DMS153 treated with DMSO at 0.1 percent for 48 hours (cell line): ENCODE measurements around the gene ELMO1.

Source experiments
- DNase-seq: peaks from one replicate; lab custom pipeline; 2025; ENCODE audit not compliant: unreplicated experiment; lab: John Stamatoyannopoulos, UW

Gene ELMO1

DNA sequence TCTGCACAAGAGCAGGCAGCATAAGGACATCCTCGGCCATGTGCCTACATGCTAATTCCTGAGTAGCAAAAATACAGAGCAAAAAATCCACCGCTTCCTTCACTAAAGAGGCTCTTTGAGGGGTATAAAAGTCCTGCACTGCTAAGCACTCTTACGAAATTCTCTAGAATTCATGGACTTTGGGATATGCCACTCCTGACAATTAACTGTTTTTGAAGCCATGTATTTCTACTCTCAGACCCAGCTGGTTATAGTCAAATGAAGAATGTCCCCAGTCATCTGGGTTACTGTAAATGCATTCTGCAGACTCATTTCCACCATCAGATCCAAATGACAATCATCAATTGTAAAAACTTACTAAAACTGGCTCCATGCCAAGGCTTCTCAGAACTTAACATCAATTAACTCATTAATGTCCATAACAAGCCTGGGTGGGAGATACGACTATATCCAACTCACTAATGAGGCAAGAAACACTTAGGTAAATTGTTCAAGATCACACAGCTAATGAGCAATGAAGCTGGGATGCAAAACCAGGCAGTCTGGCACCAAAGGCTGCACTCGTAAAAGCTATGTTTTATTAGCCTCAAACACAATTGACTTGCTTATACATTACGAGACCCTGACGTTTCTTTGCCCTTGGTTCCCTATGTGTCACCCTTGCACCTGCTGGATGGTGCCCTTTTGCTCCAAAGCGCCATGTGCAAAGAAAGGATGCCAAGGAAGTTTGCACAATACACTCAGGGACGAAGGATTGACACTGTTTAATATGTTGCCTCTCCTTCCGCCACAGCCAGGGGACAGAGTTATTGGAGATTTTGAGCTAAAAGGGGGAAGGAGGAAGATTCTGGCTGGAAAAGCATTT is 250.4 kb downstream of the ELMO1 start:
- peak; percentile 64 for DNase-seq

DNA sequence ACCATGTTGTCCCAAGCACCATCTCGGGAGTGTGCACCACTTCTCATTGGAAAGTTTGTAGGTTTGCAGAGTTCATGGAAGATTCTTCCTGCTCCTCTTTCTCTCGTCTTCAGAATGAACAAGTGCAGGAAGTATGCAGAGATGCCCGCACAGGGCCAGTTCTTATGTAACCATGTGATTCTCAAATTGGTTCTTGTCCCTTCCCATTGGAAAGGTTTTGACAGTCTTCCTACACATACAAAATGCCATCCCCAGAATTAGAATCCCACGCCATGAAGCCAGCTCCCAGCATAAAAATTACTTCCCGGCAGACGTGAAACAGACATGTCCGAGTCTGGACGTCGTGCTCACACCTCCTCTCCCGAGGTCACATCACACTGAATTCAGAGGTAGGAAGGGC is 251.6 kb downstream of the ELMO1 start:
- no peak for DNase-seq

DNA sequence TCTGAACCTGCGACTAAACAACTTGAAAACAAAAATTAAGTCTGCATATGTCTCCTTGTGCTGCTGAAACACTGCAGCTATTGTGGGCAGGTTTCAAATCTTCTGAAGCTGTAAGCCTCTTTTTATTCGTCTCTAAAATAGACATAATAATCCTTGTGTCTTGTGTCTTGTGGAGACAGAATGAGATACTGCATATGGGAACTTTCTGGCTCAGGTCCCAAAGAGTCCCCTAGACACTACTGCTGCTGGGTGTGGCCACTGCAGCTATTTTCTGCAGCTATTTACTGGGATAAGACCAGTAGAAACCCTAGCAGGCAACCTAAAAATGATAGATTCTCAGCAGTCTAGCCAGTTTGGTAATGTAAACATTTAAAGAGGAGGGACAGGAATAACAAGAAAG is 252.0 kb downstream of the ELMO1 start:
- DNase-seq: no peak

DNA sequence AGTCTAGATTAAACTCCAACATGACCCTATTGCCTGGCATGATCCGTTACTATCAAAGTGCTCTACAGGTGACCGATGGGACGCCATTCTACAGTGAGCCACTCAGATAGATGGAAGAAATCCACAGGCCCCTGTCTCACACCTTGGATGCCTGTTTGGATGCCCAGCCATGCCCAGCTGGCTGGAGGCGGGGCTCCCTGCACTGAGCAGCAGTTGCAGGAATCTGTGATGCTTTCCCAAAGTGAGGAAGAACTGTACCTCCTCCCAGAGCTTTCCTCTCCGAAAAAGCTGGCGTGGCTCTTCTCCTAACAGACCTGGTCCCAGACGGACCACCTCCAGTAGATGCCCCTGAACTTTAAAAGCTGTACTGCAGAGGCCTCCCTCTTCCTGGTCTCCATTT is 253.3 kb downstream of the ELMO1 start:
- no peak for DNase-seq

DNA sequence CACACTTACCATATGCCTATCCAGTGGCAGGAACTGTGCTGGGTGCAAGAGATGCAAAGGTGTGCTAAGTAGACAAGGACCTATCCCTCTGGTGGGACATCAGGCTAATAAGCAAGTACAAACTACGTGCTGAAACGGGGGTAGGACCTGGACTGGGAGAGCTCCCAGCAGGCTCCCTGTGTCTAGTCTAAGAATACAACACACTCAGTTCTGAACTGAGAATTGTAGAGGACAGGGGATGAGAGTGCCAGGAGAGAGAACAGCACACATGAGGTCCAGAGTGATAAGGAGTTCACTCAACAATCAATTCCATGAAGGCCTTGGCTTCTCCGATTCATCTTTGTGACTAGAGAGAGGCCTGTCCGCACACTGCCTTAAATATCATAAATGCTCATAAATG is 253.7 kb downstream of the ELMO1 start:
- no peak for DNase-seq

DNA sequence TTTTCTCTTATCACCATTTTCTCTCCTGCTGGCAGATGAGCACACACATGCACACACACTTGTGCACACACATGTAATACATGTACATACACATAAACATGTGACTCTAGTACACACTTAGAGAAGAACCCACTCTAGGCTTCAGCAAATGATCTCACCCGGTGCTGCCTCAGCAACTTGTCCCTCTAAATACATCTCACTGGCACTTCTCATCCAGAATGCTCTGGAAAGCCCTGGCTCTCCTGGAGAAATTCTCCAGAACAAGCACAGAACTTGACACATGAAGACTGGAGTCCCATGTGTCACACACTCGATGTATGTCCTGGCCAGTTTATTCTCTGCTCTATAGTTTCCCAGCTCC is 254.9 kb downstream of the ELMO1 start:
- no peak for DNase-seq

DNA sequence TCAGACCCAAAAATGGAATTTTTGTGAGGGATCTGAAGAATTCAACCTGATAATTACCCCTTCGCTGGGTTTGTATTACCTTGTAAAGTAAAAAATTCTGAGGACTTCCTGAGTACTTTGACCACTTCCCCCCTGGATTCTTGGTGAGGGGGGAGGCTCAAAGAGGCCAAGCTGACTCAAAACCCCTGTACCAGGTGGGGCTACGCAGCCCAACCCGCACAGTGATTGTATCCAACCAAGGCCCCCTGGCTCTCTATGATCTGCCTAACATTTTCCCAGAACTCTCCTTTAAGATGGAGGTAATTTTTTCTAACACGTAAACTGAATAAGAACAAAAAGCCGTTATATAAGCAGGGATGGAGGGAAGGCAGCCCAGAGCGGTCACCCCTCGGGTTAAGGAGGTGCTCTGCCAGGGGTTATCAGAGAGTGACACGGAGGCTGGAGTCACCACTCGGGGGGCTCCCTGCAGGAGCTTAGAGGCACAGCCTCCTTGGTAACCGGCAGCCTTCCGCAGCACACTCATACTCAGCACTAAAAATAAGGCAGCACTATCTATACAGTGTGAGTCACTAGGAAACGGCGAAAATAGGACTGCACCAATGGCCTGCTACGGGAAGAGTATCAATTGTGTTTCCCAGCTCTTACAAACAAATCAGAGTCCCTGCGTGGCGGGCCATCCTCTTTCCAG is 255.4 kb downstream of the ELMO1 start:
- DNase-seq: no peak

DNA sequence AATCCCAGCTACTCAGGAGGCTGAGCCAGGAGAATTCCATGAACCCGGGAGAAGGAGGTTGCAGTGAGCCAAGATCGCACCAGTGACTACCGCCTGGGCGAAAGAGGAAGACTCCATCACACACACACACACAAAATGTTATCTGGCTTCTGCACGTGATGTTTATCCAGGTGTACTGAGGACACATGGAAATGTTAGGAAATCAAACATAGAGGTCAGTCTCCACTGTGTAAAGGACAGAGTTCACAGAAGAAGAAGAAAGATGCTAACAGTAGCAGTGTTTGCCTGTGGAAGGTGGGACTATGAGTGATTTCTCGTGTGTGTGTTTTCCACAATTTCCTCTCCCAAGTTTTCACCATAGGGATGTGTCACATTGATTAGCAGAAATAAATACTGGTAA is 256.9 kb downstream of the ELMO1 start:
- no peak for DNase-seq

DNA sequence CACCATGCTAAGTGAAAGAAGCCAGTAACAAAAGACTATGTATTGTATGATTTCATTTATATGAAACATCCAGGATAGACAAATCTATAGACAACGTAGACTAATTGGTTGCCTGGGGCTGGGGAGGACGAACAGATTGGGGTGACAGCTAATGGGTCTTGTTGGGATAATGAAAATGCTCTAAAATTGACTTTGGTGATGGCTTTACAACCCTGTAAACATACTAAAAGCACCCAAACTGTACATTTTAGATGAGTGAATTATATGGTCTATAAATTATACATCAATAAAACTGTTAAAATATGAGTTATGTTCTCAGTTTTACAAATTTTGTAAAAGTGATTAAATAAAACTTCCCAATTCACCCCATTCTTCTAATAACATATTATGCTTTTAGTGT is 261.5 kb downstream of the ELMO1 start:
- DNase-seq: no peak

DNA sequence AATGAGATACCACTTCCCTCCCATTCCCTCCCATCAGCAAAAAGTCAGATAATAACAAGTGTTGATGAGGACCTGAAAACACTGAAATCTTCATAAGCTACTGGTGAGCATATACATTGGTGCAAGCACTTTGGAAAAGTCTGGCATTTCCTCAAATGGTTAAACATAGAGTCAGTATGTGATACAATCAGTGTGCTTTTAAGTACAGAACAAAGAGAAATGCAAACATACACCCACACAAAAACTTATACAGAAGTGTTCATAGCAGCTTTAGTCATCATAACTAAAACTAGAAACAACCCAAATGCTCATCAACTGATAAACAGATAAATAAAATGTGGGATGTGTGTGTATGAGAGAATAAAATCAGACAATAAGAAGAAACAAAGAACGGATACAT is 261.9 kb downstream of the ELMO1 start:
- DNase-seq: no peak

DNA sequence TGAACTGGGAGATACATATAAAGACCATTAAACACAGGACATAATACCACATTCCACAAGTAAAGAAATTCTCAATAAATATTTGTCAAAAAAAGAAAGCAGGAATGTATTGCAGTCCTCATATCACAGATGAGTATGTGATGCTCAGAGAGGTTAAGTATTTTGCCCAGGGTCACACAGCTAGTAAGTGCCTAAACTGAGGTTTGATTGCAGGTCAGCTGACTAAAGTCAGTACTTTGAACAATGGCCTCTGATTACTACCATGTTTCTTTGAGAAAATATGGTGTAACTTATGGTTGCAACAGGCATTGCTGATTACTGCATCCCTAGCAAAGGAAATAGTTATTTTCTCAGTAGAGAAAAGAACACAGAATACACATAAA is 267.1 kb downstream of the ELMO1 start:
- no peak for DNase-seq

DNA sequence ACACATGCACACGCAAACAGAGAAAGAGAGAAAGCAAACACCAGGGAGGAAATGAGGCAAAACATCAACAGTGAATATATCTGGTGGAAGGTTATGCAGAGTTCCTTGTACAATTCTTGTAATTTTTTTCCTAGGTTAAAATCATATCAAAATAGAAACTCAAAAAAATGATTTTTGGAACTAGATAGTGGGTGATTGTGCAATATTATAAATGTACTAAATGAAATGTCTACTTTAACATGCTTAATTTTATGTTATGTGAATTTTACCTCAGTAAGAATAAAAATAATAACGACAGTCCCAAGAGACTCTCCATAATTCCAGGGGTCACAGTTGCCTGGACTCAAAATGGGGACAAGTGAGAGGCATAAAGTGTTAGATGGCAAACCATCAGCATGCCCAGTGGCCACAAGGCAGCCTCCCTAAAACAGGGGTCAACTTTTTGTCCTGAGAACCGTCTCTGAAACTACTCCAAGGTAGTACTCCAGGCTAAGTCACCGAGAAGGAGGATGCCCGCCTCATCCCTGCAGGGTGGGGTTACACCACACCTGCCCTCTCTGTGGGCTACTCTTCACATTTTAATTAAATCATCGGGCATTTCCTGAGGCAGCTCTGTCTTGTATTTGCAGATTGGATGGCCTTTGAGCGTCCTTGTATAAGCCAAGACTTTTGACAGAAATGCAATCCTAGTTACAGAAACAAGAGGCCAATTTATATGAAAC is 267.7 kb downstream of the ELMO1 start:
- DNase-seq: no peak

DNA sequence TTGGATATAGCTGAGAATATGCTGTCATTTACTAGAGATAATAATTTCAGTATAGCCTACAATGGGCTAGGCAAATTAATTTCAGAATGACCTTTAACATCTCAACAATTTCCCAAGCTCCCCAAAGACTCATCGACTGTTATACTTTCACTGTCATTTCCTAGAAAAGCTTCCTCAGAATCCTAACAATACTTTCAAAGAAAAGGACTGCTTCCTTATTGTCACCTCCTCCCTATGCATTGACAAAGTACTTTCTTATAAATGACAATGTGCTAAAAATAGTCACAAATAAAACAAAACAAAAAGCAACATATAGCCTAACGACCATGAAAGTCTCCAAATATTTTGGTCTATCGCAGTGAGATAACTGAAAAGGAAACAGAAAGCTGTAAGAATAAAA is 272.6 kb downstream of the ELMO1 start:
- no peak for DNase-seq

DNA sequence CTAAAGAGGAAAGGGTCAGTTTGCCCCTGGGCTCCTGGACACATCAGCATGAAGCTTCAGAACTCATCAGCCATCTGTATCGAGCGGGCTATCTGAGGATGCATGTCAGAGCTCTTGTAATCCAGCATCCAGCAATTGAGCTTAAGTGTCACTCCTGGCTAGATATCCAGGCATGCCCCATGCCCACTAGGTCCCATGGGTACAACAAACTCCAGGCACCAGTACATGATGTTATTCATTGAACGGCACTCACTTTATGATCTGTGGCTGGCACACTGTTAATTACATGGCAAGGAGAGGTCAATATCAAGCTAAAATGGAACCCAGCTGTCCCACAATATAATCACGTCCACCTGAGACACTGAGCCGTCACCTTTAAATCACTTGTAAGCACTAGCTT is 274.2 kb downstream of the ELMO1 start:
- peak; percentile 75 for DNase-seq

DNA sequence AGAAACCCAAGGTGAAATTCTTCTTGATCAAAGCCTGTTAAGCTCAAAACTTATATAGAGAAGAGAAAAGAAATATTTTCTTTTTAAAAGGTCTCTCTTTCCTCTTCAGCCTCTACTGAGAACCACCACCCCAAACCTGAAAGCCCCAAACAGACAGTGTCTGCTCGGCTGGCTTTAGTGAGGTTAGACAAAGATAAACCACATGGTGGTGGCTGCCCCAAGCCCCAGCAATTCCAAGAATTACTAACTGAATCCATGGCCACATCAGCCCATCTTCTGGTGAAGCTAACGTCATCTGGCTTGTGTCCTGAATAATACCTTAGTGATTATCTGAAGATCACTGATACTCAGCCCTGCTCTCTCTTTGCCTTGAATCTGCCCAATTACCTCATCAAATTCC is 275.0 kb downstream of the ELMO1 start:
- DNase-seq: no peak

DNA sequence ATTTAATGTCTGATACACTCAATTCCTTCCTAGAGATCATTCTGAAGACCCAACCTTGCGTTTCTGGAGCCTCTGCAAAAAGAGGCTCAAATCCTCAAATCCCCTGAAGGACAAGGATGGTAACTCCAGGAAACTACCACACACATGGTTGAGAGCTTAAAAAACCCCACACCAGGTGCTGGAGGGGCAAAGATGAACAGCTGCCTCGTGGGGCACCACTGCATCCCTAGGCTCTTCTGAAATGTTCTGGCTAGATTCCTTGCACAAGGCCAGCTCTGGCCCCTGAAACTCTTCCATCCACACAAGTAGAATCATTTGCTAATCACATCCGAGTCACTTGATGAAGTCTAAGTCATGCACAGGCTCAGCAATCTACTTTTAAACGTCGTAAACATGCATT is 286.6 kb downstream of the ELMO1 start:
- DNase-seq: no peak

DNA sequence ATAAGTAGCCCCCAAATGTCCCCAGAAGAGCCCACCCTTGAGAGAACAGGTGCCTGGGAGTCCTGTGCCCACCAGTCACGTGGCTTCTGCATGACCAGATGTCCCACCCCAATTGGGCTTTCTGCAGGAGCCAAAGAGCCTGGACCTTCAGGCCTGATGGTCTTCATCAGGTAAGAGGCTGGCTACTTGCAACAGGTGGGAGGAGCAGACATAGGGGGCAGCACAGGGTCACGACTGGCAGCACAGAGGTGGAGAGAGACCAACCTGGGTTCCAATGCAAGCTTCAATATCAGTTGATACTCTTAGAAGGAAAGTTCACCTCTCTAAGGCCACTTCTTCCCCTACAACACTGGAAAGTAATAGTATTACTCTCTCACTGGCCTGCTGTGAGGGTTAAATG is 288.0 kb downstream of the ELMO1 start:
- DNase-seq: no peak

DNA sequence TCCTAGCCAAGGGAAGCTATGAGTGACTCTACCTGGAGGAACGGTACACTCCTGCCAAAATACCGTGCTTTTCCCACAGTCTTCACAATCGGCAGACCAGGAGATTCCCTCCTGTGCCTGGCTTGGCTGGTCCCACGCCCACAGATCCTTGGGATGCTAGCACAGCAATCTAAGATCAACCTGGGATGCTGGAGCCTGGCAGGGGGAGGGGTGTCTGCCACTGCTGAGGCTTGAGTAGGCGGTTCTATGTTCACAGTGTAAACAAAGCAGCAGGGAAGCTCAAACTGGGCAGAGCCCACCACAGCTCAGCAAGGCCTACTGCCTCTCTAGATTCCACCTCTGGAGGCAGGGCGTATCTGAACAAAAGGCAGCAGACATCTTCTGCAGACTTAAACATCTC is 295.3 kb downstream of the ELMO1 start:
- DNase-seq: no peak

DNA sequence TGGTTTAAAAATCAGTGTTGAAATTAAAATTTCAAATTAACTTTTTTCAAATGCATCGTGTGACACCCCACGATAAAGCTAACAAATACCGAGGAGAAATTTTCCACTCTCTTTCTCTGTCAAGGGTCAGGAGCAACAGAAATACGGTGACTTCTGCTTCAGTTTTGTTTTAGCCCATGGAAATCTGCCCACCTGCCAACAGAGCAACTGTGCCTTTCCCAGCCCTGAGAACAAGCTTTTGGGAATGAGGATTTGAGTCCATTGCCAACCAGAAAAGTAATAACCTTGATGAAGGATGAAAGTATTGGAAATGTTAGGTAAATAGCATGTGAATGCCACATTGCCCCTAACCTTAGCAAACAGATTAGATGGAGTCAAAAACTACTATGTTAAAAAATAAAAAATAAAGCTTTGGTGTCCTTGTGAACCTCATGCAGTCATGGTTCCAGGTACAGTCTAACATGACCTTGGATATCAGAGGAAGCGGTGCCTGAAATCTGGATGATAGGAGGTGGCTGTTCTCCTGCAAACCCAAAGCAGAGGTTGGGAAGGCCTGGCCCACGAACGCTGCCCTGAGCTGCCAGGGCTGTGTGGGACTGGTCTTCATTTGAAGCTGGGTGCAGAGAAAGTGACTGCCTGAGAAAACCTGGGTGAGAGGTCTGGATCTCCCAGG is 296.8 kb downstream of the ELMO1 start:
- DNase-seq: no peak

DNA sequence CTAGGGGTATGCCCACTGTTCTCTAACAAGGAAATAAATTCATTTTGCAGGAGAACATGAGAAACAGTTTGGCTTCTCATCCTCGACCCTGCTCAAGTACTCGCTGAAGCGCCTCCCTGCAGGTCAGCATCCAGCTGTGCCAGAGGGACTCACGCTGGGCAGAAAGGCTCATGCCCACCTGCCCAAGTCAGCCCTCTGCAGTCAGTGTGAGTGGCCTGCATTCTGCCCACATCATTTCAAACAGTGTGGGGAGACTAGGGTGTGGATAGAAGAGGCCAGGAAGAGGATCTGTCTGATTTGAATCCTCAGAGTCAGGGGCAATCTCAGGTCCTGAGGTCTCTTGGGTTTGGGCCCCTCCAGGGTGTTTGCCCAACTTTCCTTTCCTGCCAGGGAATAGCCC is 297.8 kb downstream of the ELMO1 start:
- no peak for DNase-seq

DNA sequence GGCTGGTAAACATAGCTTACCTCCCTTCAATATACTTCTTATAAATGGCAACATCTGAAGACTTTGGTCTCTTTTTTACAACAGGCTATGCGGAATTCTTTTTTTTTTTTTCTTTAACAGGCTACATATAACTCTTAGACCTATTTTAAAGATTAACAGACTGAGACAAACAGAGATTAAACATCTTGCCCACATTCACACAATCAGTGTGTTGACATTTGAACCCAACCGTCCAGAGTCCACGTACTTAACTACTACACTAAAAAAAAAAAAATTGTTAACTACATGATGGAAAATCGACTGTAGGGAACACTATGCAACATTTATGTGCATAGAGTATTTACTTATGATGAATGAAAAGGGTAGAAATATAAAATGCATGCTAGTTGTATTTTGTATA is 298.5 kb downstream of the ELMO1 start:
- DNase-seq: no peak

DNA sequence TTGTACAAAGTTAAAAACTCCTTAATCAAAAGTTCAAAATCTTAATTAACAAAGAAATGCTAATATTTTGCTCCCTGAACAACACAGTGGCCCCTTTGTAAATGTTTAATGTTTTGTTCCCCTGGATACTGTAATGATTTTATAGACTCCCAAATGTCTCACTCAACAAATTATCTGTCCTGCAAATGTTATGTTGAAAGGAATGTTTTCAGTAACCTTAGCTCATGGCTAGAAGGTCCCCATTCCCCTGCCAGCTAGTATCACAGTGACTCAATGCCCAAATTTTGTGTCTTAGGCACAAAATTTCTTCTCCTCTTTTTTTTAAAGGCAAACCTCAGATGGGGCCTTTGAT is 298.9 kb downstream of the ELMO1 start:
- DNase-seq: no peak
